Measurements from ENCODE around the gene CSF1R.
A peak's percentile ranks its signal among the peaks of the same experiment; 100 is the strongest.

CSF1R gene

DNA sequence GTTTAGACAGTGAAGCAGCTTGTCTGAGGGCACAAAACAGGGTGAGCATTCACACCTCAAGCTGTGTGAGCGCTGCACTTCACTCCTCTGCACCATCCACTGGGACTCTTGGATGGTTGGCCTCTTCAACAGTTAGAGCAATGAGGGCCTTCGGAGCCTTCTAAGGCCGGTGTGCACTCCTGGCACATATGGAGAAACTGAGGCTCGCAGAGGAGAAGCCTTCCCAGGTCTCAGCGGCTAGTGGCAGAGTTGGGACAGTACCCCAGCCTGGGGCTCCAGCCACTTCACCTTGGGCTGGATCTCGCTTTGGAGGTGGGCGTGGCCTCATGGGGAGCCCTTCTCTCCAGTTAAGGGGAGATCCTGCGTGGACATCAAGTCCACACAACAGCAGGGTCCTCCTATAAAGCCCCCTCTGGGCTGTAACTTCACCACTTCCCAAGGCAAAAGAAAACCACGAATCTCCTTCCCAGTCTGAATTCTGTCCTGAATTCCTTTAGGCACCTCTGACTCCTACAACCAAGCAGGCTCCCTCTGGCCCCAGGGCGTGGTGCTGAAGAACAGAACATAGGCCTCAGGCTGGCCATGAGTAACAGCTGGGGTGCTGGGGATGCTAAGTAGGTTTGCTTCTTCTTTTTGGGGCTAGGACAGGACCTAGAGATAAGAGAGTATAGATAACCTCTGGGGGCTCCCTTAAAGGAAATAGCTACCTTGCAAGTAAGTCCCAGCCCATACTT is 30.5 kb upstream of the CSF1R start:
- no peaks in the 10 kb centered on the region for H3K4me1 ChIP-seq (ENCODE audit: insufficient read depth, low read length)
- H2AFZ ChIP-seq (ENCODE audit: low read depth, low read length), result no peak overlapping the region
- H3K27me3 ChIP-seq (ENCODE audit: insufficient read depth, low read length), result no peaks in the 10 kb centered on the region
- no peak overlapping the region for H3K4me3 ChIP-seq (ENCODE audit: low read length)
- no peaks in the 10 kb centered on the region for H3K36me3 ChIP-seq (ENCODE audit: insufficient read depth, low read length)
- no peaks in the 10 kb centered on the region for H3K9me3 ChIP-seq (ENCODE audit: low read length)

DNA sequence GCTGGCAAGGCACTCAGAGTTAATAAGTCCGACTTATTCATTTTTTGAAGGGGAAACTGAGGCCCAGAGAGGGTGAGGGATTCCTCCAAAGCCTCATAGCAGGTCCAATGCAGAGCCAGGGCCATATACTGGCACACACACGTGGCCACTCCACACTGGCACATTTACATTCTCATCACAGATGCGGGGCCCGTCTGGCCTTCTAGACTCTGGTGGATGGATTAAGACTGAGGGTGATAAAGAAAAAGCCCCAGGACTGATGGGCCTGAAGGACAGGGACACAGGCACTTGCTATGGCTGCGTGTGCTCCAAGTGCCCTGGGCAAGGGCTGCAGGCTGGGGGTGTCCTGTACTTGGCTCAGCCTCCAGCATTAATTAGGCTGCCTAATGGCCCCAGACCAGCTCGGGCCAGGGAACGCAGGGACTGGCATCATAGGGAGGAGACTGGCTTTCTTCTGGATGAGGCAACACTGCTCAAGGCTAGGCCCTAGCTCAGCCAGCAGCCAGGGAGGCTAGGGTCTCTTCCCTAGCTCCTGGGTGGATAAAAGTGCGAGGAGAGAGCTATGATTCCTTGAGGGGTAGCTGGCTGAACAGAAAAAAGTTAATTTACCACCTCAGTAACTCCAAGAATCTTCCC is 28.5 kb upstream of the CSF1R start:
- H2AFZ ChIP-seq (ENCODE audit: low read depth, low read length), result no peak overlapping the region
- H3K36me3 ChIP-seq (ENCODE audit: insufficient read depth, low read length), result no peaks in the 10 kb centered on the region
- H3K4me3 ChIP-seq (ENCODE audit: low read length), result no peak overlapping the region
- H3K9me3 ChIP-seq (ENCODE audit: low read length), result no peaks in the 10 kb centered on the region
- peaks cover 12% of the 10 kb centered on the region for H3K4me1 ChIP-seq (ENCODE audit: insufficient read depth, low read length)
- no peaks in the 10 kb centered on the region for H3K27me3 ChIP-seq (ENCODE audit: insufficient read depth, low read length)

DNA sequence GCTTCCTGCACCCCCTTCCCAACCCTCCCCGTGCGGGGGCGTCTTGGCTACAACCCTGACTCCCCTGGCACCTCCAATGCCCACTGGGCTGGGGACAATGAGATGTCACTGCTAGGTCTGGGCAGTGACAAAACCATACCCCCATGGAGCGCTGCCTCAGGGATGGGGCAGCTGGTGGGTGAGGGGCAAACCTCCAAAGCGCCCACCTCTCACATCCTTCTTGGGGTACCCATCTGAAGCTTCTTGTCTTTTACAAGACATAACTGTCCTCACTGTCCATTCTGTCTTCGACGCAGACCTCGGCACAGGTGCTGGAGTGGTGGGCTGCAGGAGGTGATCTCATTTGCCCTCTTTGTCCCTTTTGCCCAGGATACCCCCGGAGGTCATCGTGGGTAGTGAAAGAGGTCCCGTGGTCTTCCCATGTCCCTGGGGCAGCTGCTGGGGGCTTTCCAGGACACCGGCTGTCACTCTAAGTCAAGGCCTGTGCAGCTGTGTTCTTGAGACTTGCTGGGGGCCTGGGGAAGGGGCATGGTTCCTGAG is 27.8 kb upstream of the CSF1R start:
- Histone ChIP-seq H3K9me3 (ENCODE audit: low read length) (no peaks in the 10 kb centered on the region), H3K4me1 (ENCODE audit: insufficient read depth, low read length) (peaks cover 12% of the 10 kb centered on the region), H3K27me3 (ENCODE audit: insufficient read depth, low read length) (no peaks in the 10 kb centered on the region), H3K4me3 (ENCODE audit: low read length) (no peak overlapping the region), H3K36me3 (ENCODE audit: insufficient read depth, low read length) (no peaks in the 10 kb centered on the region), H2AFZ (ENCODE audit: low read depth, low read length) (no peak overlapping the region)

DNA sequence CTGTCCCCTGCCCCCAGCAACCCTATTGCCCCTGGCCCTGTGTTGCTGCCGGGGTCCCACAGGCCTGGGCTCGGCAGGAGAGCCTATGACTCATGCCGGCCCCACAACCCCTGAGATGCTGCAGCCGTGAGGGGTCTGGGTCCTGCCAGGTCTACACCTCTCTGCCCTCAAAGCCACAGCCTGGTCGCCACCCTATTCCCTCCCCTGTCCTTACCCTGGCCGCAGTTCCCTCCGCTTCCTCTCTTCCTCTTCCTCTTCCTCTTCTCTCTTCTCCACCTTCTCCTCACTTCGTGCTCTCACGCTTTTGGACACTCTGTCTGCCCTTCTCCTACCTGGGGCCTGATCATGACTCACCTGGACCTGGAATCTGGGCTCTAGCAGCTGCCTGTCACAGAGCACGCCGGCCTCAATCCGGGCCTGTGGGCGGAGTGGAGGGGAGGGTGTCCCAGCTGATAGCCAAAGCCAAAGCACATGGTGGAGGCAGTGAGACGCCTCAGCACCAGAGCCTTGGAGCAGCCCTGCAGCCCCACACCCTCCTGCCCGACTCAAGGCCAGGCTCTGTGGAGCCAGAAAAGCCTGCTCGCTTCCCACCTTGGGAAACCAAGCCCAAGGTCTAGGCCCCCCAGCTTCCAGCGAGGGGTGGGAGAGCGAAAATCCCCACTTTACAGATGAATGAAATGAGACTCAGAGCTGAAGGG is 26.8 kb upstream of the CSF1R start:
- no peaks in the 10 kb centered on the region for H3K9me3 ChIP-seq (ENCODE audit: low read length)
- peaks cover 12% of the 10 kb centered on the region for H3K4me1 ChIP-seq (ENCODE audit: insufficient read depth, low read length)
- no peak overlapping the region for H3K4me3 ChIP-seq (ENCODE audit: low read length)
- no peaks in the 10 kb centered on the region for H3K27me3 ChIP-seq (ENCODE audit: insufficient read depth, low read length)
- no peak overlapping the region for H2AFZ ChIP-seq (ENCODE audit: low read depth, low read length)
- H3K36me3 ChIP-seq (ENCODE audit: insufficient read depth, low read length), result no peaks in the 10 kb centered on the region

DNA sequence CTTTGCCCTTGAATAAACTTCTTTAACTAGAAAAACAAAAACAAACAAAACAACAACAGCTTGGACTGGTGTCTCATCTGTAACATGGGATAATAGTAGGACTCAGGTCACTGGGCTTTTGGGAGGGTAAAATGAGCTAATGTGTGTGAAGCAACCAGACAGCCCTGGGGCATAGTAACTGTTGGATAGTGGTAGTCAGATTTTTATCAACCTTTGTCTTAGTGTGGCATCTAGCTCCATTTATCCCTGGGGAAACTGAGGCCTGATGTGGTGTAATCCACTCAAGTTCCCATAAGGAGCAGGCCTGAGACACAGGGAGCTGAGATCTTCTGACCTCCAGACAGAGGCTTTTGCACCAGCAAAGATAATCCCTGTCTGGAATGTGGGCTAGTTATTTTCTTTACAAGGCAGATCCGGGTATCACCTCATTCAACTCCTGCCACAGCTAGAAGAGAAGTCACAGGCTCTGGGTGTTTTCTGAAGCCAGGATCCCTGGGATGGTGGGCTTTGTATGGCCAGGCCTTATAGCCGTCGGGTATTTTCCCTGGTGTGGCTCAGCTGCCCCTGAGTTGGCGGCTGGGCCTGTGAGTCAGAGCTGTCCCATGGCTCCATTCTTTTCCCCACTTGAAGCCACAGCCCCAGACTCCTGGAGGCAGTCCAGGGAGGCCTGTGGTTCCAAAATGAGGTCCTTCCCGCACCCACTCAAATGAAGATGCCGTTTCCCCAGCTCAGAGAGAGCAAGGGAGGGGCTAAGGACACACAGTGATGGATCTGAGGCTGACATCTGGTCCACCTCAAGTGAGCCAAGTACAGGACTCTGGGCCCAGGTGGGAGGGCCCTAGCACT is 26.1 kb upstream of the CSF1R start:
- Histone ChIP-seq H3K36me3 (ENCODE audit: insufficient read depth, low read length) (no peaks in the 10 kb centered on the region), H3K4me3 (ENCODE audit: low read length) (no peak overlapping the region), H3K27me3 (ENCODE audit: insufficient read depth, low read length) (no peaks in the 10 kb centered on the region), H2AFZ (ENCODE audit: low read depth, low read length) (no peak overlapping the region), H3K4me1 (ENCODE audit: insufficient read depth, low read length) (peaks cover 12% of the 10 kb centered on the region), H3K9me3 (ENCODE audit: low read length) (no peaks in the 10 kb centered on the region)

DNA sequence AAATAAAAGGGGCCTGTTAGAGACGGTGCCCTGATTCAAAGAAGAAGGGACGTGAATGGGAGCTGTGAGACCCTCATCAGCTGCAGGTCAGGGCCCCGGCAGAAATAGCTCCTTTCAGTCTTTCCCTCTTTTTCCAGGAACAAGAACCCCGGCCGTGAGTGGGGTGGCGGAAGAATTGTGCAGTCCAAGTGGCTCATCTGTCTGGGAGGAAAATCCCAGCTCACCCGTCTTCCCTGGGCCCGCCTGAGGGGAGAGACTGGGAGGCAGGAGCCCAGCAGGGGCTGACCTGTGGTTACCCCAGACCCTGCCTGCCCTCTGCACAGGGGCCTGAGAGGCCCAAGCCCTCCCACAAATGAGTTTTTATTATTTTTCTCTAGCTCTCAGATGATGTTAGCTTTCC is 24.8 kb upstream of the CSF1R start:
- Histone ChIP-seq H2AFZ (ENCODE audit: low read depth, low read length) (peak overlapping the region; percentile 9), H3K27me3 (ENCODE audit: insufficient read depth, low read length) (no peaks in the 10 kb centered on the region), H3K4me3 (ENCODE audit: low read length) (no peak overlapping the region), H3K36me3 (ENCODE audit: insufficient read depth, low read length) (no peaks in the 10 kb centered on the region), H3K9me3 (ENCODE audit: low read length) (no peaks in the 10 kb centered on the region), H3K4me1 (ENCODE audit: insufficient read depth, low read length) (peaks cover 12% of the 10 kb centered on the region)

DNA sequence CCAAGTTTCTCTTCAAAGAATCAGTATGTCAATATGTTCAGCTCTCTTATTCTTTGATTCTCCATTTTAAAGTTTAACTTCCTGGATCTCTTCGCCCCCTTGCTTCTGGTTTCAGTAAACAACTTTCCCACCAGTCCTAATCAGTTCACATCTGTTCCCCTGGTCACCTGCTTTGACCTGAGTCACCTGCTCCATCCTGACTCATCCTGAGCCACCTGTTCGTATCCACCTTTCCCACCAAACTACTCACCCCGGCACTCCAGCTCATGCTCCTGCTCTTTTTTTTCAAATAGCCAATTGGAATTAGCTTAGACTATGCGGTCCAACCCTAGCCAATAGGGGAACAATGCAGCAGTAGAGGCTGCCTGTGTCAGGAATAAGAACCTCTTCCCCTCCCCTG is 23.6 kb upstream of the CSF1R start:
- Histone ChIP-seq H3K36me3 (ENCODE audit: insufficient read depth, low read length) (no peaks in the 10 kb centered on the region), H3K4me3 (ENCODE audit: low read length) (no peak overlapping the region), H3K4me1 (ENCODE audit: insufficient read depth, low read length) (peaks cover 12% of the 10 kb centered on the region), H2AFZ (ENCODE audit: low read depth, low read length) (no peak overlapping the region), H3K9me3 (ENCODE audit: low read length) (no peaks in the 10 kb centered on the region), H3K27me3 (ENCODE audit: insufficient read depth, low read length) (no peaks in the 10 kb centered on the region)

DNA sequence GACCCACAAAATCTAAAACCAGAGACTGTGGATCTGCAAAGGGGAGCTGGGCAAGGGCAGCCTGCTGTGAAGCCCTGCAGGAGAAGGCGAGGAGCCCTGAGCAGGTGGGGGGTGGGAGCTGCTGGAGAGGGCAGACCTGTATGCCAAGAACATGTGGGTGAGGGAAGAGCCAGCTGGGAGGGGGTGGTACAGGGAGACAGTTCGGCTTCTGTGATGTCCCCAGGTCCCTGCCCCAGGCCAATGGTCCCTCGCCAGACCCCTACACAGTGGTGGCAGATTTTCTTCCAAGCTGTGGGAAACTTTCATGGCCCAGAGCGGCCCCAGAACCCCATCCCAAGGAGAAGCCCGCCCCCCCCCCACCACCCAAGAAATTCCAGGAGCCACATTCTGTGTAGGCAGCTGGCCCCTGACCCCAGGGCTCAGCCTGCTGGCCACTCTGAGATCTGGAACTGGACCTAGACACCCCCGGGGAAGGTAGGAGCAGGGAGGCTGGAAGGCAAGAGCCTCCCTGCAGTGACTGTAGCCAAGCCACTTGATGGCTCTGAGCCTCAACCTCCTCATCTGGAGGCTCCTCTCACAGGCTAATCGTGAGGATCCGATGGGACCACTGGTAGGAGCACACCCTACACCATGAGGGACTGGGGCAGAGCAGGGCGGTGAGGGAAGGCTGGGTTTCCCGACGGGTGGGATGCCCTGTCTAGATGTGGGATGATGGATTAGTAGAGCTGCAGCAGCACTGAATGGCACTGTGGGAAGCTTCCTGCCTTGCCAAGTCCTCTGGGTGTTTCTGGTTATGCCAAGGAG is 22.6 kb upstream of the CSF1R start:
- no peak overlapping the region for H3K4me3 ChIP-seq (ENCODE audit: low read length)
- no peak overlapping the region for H2AFZ ChIP-seq (ENCODE audit: low read depth, low read length)
- peaks cover 12% of the 10 kb centered on the region for H3K4me1 ChIP-seq (ENCODE audit: insufficient read depth, low read length)
- H3K36me3 ChIP-seq (ENCODE audit: insufficient read depth, low read length), result no peaks in the 10 kb centered on the region
- H3K9me3 ChIP-seq (ENCODE audit: low read length), result no peaks in the 10 kb centered on the region
- H3K27me3 ChIP-seq (ENCODE audit: insufficient read depth, low read length), result no peaks in the 10 kb centered on the region

DNA sequence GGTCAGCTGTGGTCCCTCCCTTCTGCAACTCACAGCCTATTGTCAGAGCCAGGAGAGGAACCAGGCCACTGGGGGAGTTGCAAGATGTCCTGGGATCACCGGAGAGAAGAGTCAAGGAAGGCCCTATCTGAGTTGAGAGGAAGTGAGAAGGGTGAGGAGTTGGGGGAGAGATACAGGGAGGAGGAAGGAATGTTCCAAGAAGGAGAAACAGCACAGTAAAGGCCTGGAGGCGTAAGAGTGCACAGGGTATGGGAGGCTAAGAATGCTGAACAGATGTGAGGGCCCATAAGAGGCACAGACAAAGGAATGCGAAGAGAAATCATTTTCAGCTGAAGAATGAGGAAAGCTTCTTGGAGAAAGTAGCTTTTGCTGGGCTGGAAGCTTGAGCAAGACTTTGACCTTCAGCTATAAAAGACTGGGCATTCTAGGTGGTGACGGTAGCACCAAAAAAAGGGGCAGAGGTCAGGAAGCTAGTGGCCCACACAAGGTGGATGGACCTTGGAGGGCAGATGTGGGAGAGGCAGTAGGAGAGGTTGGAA is 21.6 kb upstream of the CSF1R start:
- H3K4me3 ChIP-seq (ENCODE audit: low read length), result no peak overlapping the region
- no peaks in the 10 kb centered on the region for H3K27me3 ChIP-seq (ENCODE audit: insufficient read depth, low read length)

DNA sequence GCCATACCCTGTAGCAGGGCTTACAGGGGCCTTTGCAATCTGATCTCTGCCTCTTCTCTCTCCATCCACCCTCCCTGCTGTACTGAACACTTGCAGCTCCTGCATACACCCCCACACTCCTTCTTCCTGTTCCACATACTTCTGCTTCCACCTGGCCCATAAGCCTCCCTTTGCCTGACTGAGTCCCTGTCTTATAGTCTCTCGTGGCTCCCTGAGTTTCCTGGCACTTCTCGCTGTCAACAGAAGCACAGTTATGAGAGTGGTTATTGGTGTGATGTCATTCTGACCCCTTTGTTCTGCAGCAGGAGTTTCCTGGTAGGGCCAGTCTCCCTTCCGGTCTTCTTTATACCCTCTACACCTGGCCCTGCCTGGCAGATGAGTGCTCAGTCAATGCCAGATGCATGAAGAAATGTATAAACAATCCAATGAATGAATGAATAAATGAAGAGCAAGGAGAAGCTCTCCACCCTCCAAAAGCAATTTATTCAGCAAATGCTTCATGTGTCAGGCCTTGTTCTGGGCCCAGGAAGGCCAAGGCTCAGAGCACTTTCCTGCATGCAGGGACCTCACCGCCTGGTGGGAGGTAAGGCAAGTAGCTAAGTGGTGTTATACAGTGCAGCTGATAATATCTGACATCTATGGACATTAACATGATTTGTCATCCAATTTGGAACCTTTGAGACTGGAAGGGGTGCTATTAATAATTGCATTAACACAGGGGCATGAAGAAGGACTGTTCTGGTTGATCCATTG is 20.5 kb upstream of the CSF1R start:
- no peaks in the 10 kb centered on the region for H3K36me3 ChIP-seq (ENCODE audit: insufficient read depth, low read length)
- H2AFZ ChIP-seq (ENCODE audit: low read depth, low read length), result peak overlapping the region; percentile 17
- H3K9me3 ChIP-seq (ENCODE audit: low read length), result no peaks in the 10 kb centered on the region
- H3K4me3 ChIP-seq (ENCODE audit: low read length), result no peak overlapping the region
- H3K4me1 ChIP-seq (ENCODE audit: insufficient read depth, low read length), result peaks cover 12% of the 10 kb centered on the region
- H3K27me3 ChIP-seq (ENCODE audit: insufficient read depth, low read length), result no peaks in the 10 kb centered on the region

More for the DNA sequence above, 21.6 kb upstream of the CSF1R start:
- H3K4me1 ChIP-seq (ENCODE audit: insufficient read depth, low read length), result peaks cover 12% of the 10 kb centered on the region
- H3K9me3 ChIP-seq (ENCODE audit: low read length), result no peaks in the 10 kb centered on the region
- H3K36me3 ChIP-seq (ENCODE audit: insufficient read depth, low read length), result no peaks in the 10 kb centered on the region
- H2AFZ ChIP-seq (ENCODE audit: low read depth, low read length), result no peak overlapping the region

- Histone ChIP-seq H3K4me1 (ENCODE audit: insufficient read depth, low read length) (peaks cover 5% of the 10 kb centered on the region), H3K27me3 (ENCODE audit: insufficient read depth, low read length) (no peaks in the 10 kb centered on the region), H3K9me3 (ENCODE audit: low read length) (no peaks in the 10 kb centered on the region), H3K36me3 (ENCODE audit: insufficient read depth, low read length) (no peaks in the 10 kb centered on the region), H3K4me3 (ENCODE audit: low read length) (no peak overlapping the region), H2AFZ (ENCODE audit: low read depth, low read length) (peak overlapping the region; percentile 17)
These were observed 19.7 kb upstream of the CSF1R start for GRCh38 chr5:150105928-150106615.

Measured in neuron (in vitro differentiated cells).